ENCODE measurements around the gene ATG5. TPM values are rescaled to one million over a fixed set of nuclear protein-coding genes. Genes with fewer than 3 reads are reported as not detected.

ATG5 gene
- total RNA-seq, 4 donors from 2014 or later, result 26.1 to 43.3 (median 30.6) TPM

GRCh38 chr6:106194949-106195921 lies 130.3 kb downstream of the ATG5 start:
- TF ChIP-seq CTCF (IDR thresholded peaks at IDR 0.05), result no peak
- TF ChIP-seq POLR2AphosphoS5 (IDR thresholded peaks at IDR 0.05), result no peak
- no peak for TF ChIP-seq EP300 (IDR thresholded peaks at IDR 0.05)
- TF ChIP-seq POLR2A (IDR thresholded peaks at IDR 0.05), result no peak
- Histone ChIP-seq H3K27ac (no peak overlapping the region), H3K36me3 (peaks cover 0 to 9% of the 10 kb centered on the region in 2 donors), H3K9me3 (no peaks in the 10 kb centered on the region), H3K4me3 (no peak overlapping the region), H3K27me3 (no peaks in the 10 kb centered on the region), H3K4me1 (peaks cover 0 to 8% (median 0%) of the 10 kb centered on the region in 3 donors)
- WGBS, 2 donors (ENCODE audit: low coverage in 1 of 2), result 90 to 92% methylated on average over 6 to 7 of the region's 7 CpGs
- ATAC-seq, result no peak

- Histone ChIP-seq H3K4me1 (no peaks in the 10 kb centered on the region), H3K27ac (no peak overlapping the region), H3K9me3 (no peaks in the 10 kb centered on the region), H3K4me3 (no peak overlapping the region), H3K27me3 (no peaks in the 10 kb centered on the region), H3K36me3 (peaks cover 0 to 9% of the 10 kb centered on the region in 2 donors)
- TF ChIP-seq POLR2A (IDR thresholded peaks at IDR 0.05), result no peak
- no peak for TF ChIP-seq CTCF (IDR thresholded peaks at IDR 0.05)
- TF ChIP-seq POLR2AphosphoS5 (IDR thresholded peaks at IDR 0.05), result no peak
- no peak for TF ChIP-seq EP300 (IDR thresholded peaks at IDR 0.05)
- ATAC-seq, result no peak
- 39 to 58% methylated on average over 4 of the region's 4 CpGs for WGBS, 2 donors (ENCODE audit: low coverage in 1 of 2)
Measured at GRCh38 chr6:106192824-106193223, 132.7 kb downstream of the ATG5 start.

GRCh38 chr6:106188104-106188794 lies 137.3 kb downstream of the ATG5 start:
- peaks cover 0 to 17% of the 10 kb centered on the region in 2 donors for H3K36me3 ChIP-seq
- no peak for TF ChIP-seq POLR2A (IDR thresholded peaks at IDR 0.05)
- no peak for TF ChIP-seq EP300 (IDR thresholded peaks at IDR 0.05)
- no peak for TF ChIP-seq CTCF (IDR thresholded peaks at IDR 0.05)
- no peak for TF ChIP-seq POLR2AphosphoS5 (IDR thresholded peaks at IDR 0.05)
- H3K9me3 ChIP-seq, result no peaks in the 10 kb centered on the region
- no peak overlapping the region for H3K27ac ChIP-seq
- WGBS, 2 donors (ENCODE audit: low coverage in 1 of 2), result 88 to 100% methylated on average over 1 of the region's 1 CpG
- no peak for ATAC-seq
- H3K4me1 ChIP-seq, result no peaks in the 10 kb centered on the region
- no peak overlapping the region for H3K4me3 ChIP-seq
- H3K27me3 ChIP-seq, result no peaks in the 10 kb centered on the region

- no peak overlapping the region for H3K4me3 ChIP-seq
- TF ChIP-seq EP300 (IDR thresholded peaks at IDR 0.05), result no peak
- TF ChIP-seq POLR2A (IDR thresholded peaks at IDR 0.05), result no peak
- no peak for TF ChIP-seq CTCF (IDR thresholded peaks at IDR 0.05)
- TF ChIP-seq POLR2AphosphoS5 (IDR thresholded peaks at IDR 0.05), result no peak
- H3K9me3 ChIP-seq, result no peaks in the 10 kb centered on the region
- H3K27me3 ChIP-seq, result no peaks in the 10 kb centered on the region
- ATAC-seq, result no peak
- H3K27ac ChIP-seq, result no peak overlapping the region
- H3K4me1 ChIP-seq, result no peaks in the 10 kb centered on the region
- WGBS, 2 donors (ENCODE audit: low coverage in 1 of 2), result 57 to 83% methylated on average over 1 of the region's 1 CpG
- peaks cover 0 to 17% of the 10 kb centered on the region in 2 donors for H3K36me3 ChIP-seq
Measured at GRCh38 chr6:106187424-106187982, 138.1 kb downstream of the ATG5 start.
